Heart left ventricle (tissue), 16 donors: ENCODE data around the gene PGAP6. TPM values are rescaled to one million over a fixed set of nuclear protein-coding genes. Genes with fewer than 3 reads are reported as not detected.

ENCODE experiments used
- ATAC-seq, 4 donors: fragments of 200-7000 bp; cut with Tn5 transposase; one replicate each; pipeline ENCODE4 v1.9.1; 2020 to 2022; ENCODE audit warnings: moderate library complexity in 4 of 4, mild to moderate bottlenecking in 3 of 4, moderate number of reproducible peaks in 1 of 4
- DNase-seq, 5 donors: peaks; one replicate each; pipeline ENCODE4 v3.0.0-alpha.2; 2020
- H3K27ac ChIP-seq, 12 donors: fragments of 200-600 bp; sonication (generic) in 4 of 12; one replicate each; pipeline versions ENCODE4 v1.5.0 to v1.8.0; 2016 to 2022; ENCODE audit warnings: mild to moderate bottlenecking in 2 of 12
- H3K27me3 ChIP-seq, 9 donors: fragments of 200-600 bp; sonication (generic) in 2 of 9; one replicate each; pipeline versions ENCODE4 v1.5.1 to v1.8.0; 2016 to 2022; ENCODE audit warnings: mild to moderate bottlenecking in 3 of 9
- H3K36me3 ChIP-seq, 9 donors: fragments of 200-600 bp; sonication (generic) in 2 of 9; one replicate each; pipeline versions ENCODE4 v1.5.0 to v1.8.0; 2018 to 2022; ENCODE audit warnings: mild to moderate bottlenecking in 2 of 9
- H3K4me1 ChIP-seq, 12 donors: fragments of 200-600 bp; sonication (generic) in 4 of 12; one replicate each; pipeline versions ENCODE4 v1.5.0 to v1.8.0; 2016 to 2022; ENCODE audit warnings: mild to moderate bottlenecking in 3 of 12
- H3K4me3 ChIP-seq, 12 donors: fragments of 200-600 bp; sonication (generic) in 4 of 12; one replicate each; pipeline versions ENCODE4 v1.5.0 to v1.8.0; 2017 to 2022; ENCODE audit warnings: mild to moderate bottlenecking in 9 of 12, moderate library complexity in 4 of 12
- H3K9me3 ChIP-seq, 12 donors: fragments of 200-600 bp; sonication (generic) in 4 of 12; one replicate each; pipeline versions ENCODE4 v1.5.0 to v1.8.0; 2016 to 2022; ENCODE audit warnings: mild to moderate bottlenecking in 1 of 12
- POLR2A ChIP-seq, 2 donors: fragments of 450-650 bp; IDR thresholded peaks; one replicate each; pipeline ENCODE4 v1.6.1; 2017; ENCODE audit warnings: antibody characterized with exemption in 2 of 2, mild to moderate bottlenecking in 2 of 2, moderate library complexity in 2 of 2
- WGBS, 4 donors: extraction: QIAGEN DNeasy Blood & Tissue Kit in 2 of 4; methylation state at CpG; one replicate each; pipeline versions ENCODE4 v1.1.5 to v1.1.7; 2013 to 2018; 5-methylcytosine and 5-hydroxymethylcytosine counted together
- intact Hi-C, 10 donors: fragments of 100-400 bp; cut with DNase I; formaldehyde crosslinking; loops; one replicate each; pipeline versions ENCODE4 v1.11.1 to v1.14.2; 2022
- polyA plus RNA-seq, 2 donors: library from polyadenylated mRNA; stranded (reverse); fragments of 200-250 nt; gene quantifications; one replicate each; pipeline ENCODE4 v1.2.3, GENCODE V29; 2013
- total RNA-seq, 9 donors: library from RNA; depleted of rRNA in 2 of 9; stranded (reverse); fragments of >200 nt in 2 of 9; fragmentation: NEBNext Ultra II Directional in 3 of 9; extraction: Animal tissue kit (Norgen Biotek cat#: 25700) in 3 of 9; gene quantifications; one replicate each; pipeline versions ENCODE4 v1.1.0 to v1.2.4, GENCODE V29; 2016 to 2023
- TF ChIP-seq, protein P1 (sequence below), 12 donors: fragments of 200-600 bp; sonication (generic) in 4 of 12; IDR thresholded peaks; one replicate each; pipeline versions ENCODE4 v1.5.0 to v1.8.0; 2018 to 2022; ENCODE audit warnings: antibody characterized with exemption in 12 of 12, mild to moderate bottlenecking in 5 of 12
- donor health status: ischemic (EF 13 %, LVEDD 7.1; RV severe dilation, severe dysfunction).
- donor health status: healthy with polysubstance abuse.
- donor health status: DM: no; HTN: yes; CAD: no.
- donor health status: DM: no; HTN: no; CAD: no.
- donor health status: ischemic (EF 25% LVEDD 6.9; RV normal size, moderate dysfunction).
- donor health status: ischemic (EF 25% LVEDD 5.7; RV mildly dilated, moderate dysfunction).
- donor health status: healthy.
- donor health status: DM: yes; HTN: yes; CAD: no.
- donor health status: ischemic (EF 35%, LVEDD 5.7; RV mildly dilated, moderate dysfunction).
- donor health status: nonischemic (EF 11% LVEDD 7.7; RV severe dilation, severe dysfunction).
- donor health status: DM: yes; HTN: yes; CAD: no.
- donor health status: PGD.
- donor health status: ischemic (EF 29% LVEDD 5.4; RV normal size, mild dysfunction).
- donor health status: nonischemic (EF 23%, LVEDD 6.1; RV moderate dilation, normal function).

The PGAP6 gene
- total and polyA plus RNA-seq, 11 donors = 30.1 to 65.3 (median 44.9) TPM

- Histone ChIP-seq H3K27ac (peak overlapping the region in 1 of 12 donors; percentile 3), H3K4me3 (no peak overlapping the region), H3K36me3 (peaks cover 0 to 30% (median 12%) of the 10 kb centered on the region in 9 donors), H3K4me1 (peaks cover 0 to 43% (median 2%) of the 10 kb centered on the region in 12 donors), H3K27me3 (no peaks in the 10 kb centered on the region), H3K9me3 (no peaks in the 10 kb centered on the region)
- DNase-seq (peak in 1 of 5 donors; percentile 41), ATAC-seq (no peak)
- WGBS, 4 donors = 90 to 93% (median 92%) methylated on average over 17 to 23 of the region's 23 CpGs
- intact Hi-C loops = loop anchor here in 1 of 10 donors (10.0 kb wide), 1 partner anchor 96 kb away; no protein-coding TSS in a partner anchor
- TF ChIP-seq, protein P1, sequence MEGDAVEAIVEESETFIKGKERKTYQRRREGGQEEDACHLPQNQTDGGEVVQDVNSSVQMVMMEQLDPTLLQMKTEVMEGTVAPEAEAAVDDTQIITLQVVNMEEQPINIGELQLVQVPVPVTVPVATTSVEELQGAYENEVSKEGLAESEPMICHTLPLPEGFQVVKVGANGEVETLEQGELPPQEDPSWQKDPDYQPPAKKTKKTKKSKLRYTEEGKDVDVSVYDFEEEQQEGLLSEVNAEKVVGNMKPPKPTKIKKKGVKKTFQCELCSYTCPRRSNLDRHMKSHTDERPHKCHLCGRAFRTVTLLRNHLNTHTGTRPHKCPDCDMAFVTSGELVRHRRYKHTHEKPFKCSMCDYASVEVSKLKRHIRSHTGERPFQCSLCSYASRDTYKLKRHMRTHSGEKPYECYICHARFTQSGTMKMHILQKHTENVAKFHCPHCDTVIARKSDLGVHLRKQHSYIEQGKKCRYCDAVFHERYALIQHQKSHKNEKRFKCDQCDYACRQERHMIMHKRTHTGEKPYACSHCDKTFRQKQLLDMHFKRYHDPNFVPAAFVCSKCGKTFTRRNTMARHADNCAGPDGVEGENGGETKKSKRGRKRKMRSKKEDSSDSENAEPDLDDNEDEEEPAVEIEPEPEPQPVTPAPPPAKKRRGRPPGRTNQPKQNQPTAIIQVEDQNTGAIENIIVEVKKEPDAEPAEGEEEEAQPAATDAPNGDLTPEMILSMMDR (IDR thresholded peaks at IDR 0.05) = no peak
- no peak for TF ChIP-seq POLR2A (IDR thresholded peaks at IDR 0.05)
These were observed 41.2 kb downstream of the PGAP6 start for GRCh38 chr16:340370-341091.

DNA sequence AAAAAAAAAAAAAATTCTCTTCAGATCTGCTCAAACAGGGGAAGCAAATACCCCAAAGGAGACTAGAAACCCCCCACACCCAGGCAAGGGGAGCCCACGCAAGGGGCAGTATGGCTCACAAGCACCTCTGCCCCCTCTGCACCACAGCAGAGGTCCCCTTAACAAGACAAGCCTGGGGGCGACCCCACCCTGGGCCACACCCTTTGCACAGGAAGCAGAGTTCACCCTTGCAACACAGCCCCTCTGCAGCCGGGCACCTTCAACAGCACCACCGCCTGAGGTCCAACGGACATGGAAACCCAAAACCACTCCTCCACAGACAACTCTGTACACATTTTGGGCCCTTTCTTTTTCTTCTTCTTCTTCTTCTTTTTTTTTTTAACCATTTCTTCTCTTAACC is 42.1 kb downstream of the PGAP6 start:
- Histone ChIP-seq H3K4me3 (no peak overlapping the region), H3K36me3 (peaks cover 0 to 22% (median 4%) of the 10 kb centered on the region in 9 donors), H3K27ac (peak overlapping the region in 1 of 12 donors; percentile 3), H3K27me3 (no peaks in the 10 kb centered on the region), H3K9me3 (no peaks in the 10 kb centered on the region), H3K4me1 (peaks cover 0 to 44% (median 2%) of the 10 kb centered on the region in 12 donors)
- DNase-seq = peak in 1 of 5 donors; percentile 38
- no peak for ATAC-seq
- intact Hi-C loops = loop anchor here in 1 of 10 donors (10.0 kb wide), 1 partner anchor 95 kb away; no protein-coding TSS in a partner anchor
- 74 to 84% (median 75%) methylated on average over 5 of the region's 5 CpGs for WGBS, 4 donors
- TF ChIP-seq, protein P1 (IDR thresholded peaks at IDR 0.05) = no peak
- TF ChIP-seq POLR2A (IDR thresholded peaks at IDR 0.05) = no peak

DNA sequence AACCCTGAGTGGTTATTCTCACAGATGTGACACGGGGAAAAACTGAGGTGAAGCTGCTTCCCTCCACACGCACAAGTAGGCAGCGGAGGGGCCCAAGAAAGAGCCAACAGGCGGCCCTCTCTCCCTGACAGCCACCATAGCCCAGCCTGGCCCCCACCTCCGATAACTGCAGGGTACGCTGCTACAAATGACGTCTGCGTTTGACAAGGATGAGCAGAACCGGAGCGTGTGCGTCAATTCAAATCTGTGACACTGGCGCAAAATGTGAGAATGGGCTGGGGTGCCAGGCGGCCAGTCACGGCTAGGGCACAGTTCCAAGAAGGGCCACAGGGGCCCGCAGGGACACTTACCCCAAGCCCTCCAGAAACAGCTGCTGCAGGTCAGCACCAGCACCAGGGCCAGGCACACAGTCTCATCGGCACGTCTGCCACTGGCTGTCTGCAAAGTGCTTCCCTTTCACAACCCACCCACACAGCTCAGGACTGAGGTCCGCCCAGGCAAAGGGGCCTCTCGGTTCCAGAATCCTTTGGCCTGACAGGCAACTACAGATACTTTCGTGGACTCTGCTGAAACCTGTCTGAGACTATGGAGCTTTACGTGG is 43.7 kb downstream of the PGAP6 start:
- no peak overlapping the region for H3K27ac ChIP-seq
- peak in 2 of 4 donors; percentile 26 to 33 for ATAC-seq

More for the DNA sequence above, 43.7 kb downstream of the PGAP6 start:
- H3K4me3 ChIP-seq = no peak overlapping the region
- intact Hi-C loops = no loop called here
- peak in 1 of 5 donors; percentile 53 for DNase-seq
- no peak for TF ChIP-seq POLR2A (IDR thresholded peaks at IDR 0.05)
- TF ChIP-seq, protein P1 (IDR thresholded peaks at IDR 0.05) = no peak
- peaks cover 0 to 44% (median 2%) of the 10 kb centered on the region in 12 donors for H3K4me1 ChIP-seq
- no peaks in the 10 kb centered on the region for H3K9me3 ChIP-seq
- H3K27me3 ChIP-seq = no peaks in the 10 kb centered on the region
- WGBS, 4 donors = 85 to 91% (median 88%) methylated on average over 17 to 21 of the region's 21 CpGs
- H3K36me3 ChIP-seq = peaks cover 0 to 8% (median 0%) of the 10 kb centered on the region in 9 donors
